K562 (cell line): Measurements from ENCODE around the gene UBN1. TPM values are rescaled to one million over a fixed set of nuclear protein-coding genes. Genes with fewer than 3 reads are reported as not detected.

Experiments used
- ATAC-seq: fragments of 200-7000 bp; cut with Tn5 transposase; 3 replicates; pipeline ENCODE4 v1.9.1; 2020; ENCODE audit warnings: moderate library complexity
- BruUV-seq: library from RNA; stranded (reverse); fragments of 400-500 nt; replicated peaks from 2 replicates; lab custom pipeline; 2021; lab: Mats Ljungman, UMichigan
- CTCF ChIA-PET: fragments of 300-600 bp; formaldehyde crosslinking; extraction: SDS; loops from one replicate; lab custom pipeline; 2021; ENCODE audit warnings: low intra/inter-chr PET ratio; lab: Yijun Ruan, JAX
- POLR2A ChIA-PET: fragments of 300-600, 350-650 bp; sonication (Branson Sonifier 250); formaldehyde crosslinking; extraction: SDS; loops from one replicate; lab custom pipeline; 2021; ENCODE audit warnings: antibody characterized with exemption, inconsistent platforms; lab: Yijun Ruan, JAX
- DNase-seq, 4 experiments: peaks; one replicate each; pipeline versions ENCODE4 v3.0.0 to v3.0.0-alpha.2; 2011 to 2018; ENCODE audit warnings: low spot score in 3 of 4, mixed read lengths in 3 of 4; ENCODE audit errors: extremely low read depth in 1 of 4
- FAIRE-seq: peaks from 2 replicates; lab custom pipeline; 2011; peaks lifted over from hg19 to GRCh38; lab: Jason Lieb, UNC
- H2AFZ ChIP-seq: 2 replicates; pipeline ENCODE4 v1.6.0; 2011; ENCODE audit warnings: low read depth, low read length, control low read depth, inconsistent platforms
- H3K27ac ChIP-seq: fragments of 200-600 bp; 3 replicates; pipeline ENCODE4 v1.8.0; 2011; ENCODE audit warnings: low read depth, mild to moderate bottlenecking, control low read depth, inconsistent platforms, low read length, moderate library complexity, mixed read lengths; ENCODE audit errors: extremely low read depth
- H3K27me3 ChIP-seq, 2 experiments: fragments of 300-600 bp in 1 of 2; 2 replicates in 1 of 2; 3 replicates in 1 of 2; pipeline versions ENCODE4 v1.6.0 to v1.8.0; 2011; ENCODE audit warnings: inconsistent platforms in 2 of 2, low read length in 2 of 2, mild to moderate bottlenecking in 1 of 2, mixed read lengths in 1 of 2, moderate library complexity in 1 of 2; ENCODE audit not compliant: control insufficient read depth in 2 of 2, insufficient read depth in 2 of 2
- H3K36me3 ChIP-seq: fragments of 300-600 bp; 3 replicates; pipeline ENCODE4 v1.8.0; 2011; ENCODE audit warnings: mild to moderate bottlenecking, low read length, inconsistent platforms; ENCODE audit not compliant: control insufficient read depth, insufficient read depth
- H3K4me1 ChIP-seq, 2 experiments: fragments of 200-600 bp in 1 of 2; replicated peaks in 1 of 2; 2 replicates in 1 of 2; 3 replicates in 1 of 2; pipeline versions ENCODE4 v1.5.1 to v1.8.0; 2011; ENCODE audit warnings: inconsistent platforms in 2 of 2, low read length in 2 of 2, mild to moderate bottlenecking in 1 of 2, mixed read lengths in 1 of 2, moderate library complexity in 1 of 2; ENCODE audit not compliant: control insufficient read depth in 2 of 2, insufficient read depth in 2 of 2
- H3K4me2 ChIP-seq: 2 replicates; pipeline ENCODE4 v1.6.1; 2011; ENCODE audit warnings: low read length, control low read depth, inconsistent platforms, mixed read lengths; ENCODE audit not compliant: insufficient read depth
- H3K4me3 ChIP-seq: fragments of 200-600 bp; sonication (generic), shearing (Covaris generic); 2 replicates; pipeline ENCODE4 v1.5.1; 2016; ENCODE audit warnings: control low read depth, inconsistent platforms
- H3K79me2 ChIP-seq: fragments of 200-600 bp; 3 replicates; pipeline ENCODE4 v1.8.0; 2011; ENCODE audit warnings: low read length, inconsistent platforms; ENCODE audit not compliant: control insufficient read depth, insufficient read depth
- H3K9ac ChIP-seq, 2 experiments: 2 replicates each; pipeline versions ENCODE4 v1.6.0 to v1.6.1; 2011; ENCODE audit warnings: low read depth in 2 of 2, low read length in 2 of 2, control low read depth in 1 of 2, inconsistent platforms in 1 of 2, mild to moderate bottlenecking in 1 of 2, mixed read lengths in 1 of 2; ENCODE audit not compliant: insufficient read depth in 1 of 2
- H3K9me1 ChIP-seq: one replicate; pipeline ENCODE4 v1.6.0; 2011; ENCODE audit warnings: inconsistent platforms, mild to moderate bottlenecking, low read length, moderate library complexity; ENCODE audit not compliant: control insufficient read depth, insufficient read depth
- H3K9me3 ChIP-seq: replicated peaks from 2 replicates; pipeline ENCODE4 v1.5.1; 2011; ENCODE audit warnings: low read depth, low read length, inconsistent platforms; ENCODE audit not compliant: control insufficient read depth, insufficient read depth
- H4K20me1 ChIP-seq: replicated peaks from 2 replicates; pipeline ENCODE4 v1.6.1; 2011; ENCODE audit warnings: low read length, inconsistent platforms, mixed read lengths; ENCODE audit not compliant: control insufficient read depth, insufficient read depth
- CEBPG ChIP-seq, 3 experiments: fragments of 200-800 bp in 1 of 3; sonication (Bioruptor generic) in 1 of 3; sonication (generic) in 1 of 3; formaldehyde crosslinking in 1 of 3; IDR thresholded peaks in 2 of 3; conservative IDR thresholded peaks in 1 of 3; 2 replicates each; pipeline versions ENCODE4 v1.6.1 to v1.8.0; 2016 to 2022; ENCODE audit warnings: missing compliant biosample characterization in 2 of 3, missing genetic modification characterization in 2 of 3, mild to moderate bottlenecking in 1 of 3, missing genetic modification reagents in 1 of 3
- FOXK2 ChIP-seq, 2 experiments: fragments of 450-650 bp; IDR thresholded peaks in 1 of 2; conservative IDR thresholded peaks in 1 of 2; 2 replicates each; pipeline ENCODE4 v1.6.1; 2016; ENCODE audit warnings: low read depth in 2 of 2, mild to moderate bottlenecking in 1 of 2
- GATAD2A ChIP-seq: fragments of 450-650 bp; IDR thresholded peaks from 2 replicates; pipeline ENCODE4 v1.6.1; 2017
- MEF2A ChIP-seq: IDR thresholded peaks from 2 replicates; pipeline ENCODE4 v1.6.1; 2011; ENCODE audit warnings: low read depth, mild to moderate bottlenecking, low read length, moderate library complexity; ENCODE audit not compliant: control insufficient read depth
- PHTF2 ChIP-seq: fragments of 250-450 bp; sonication (Bioruptor Pico); IDR thresholded peaks from 2 replicates; pipeline ENCODE4 v1.5.0; 2021; ENCODE audit warnings: mild to moderate bottlenecking
- TBL1XR1 ChIP-seq, 2 experiments: IDR thresholded peaks; 2 replicates each; pipeline ENCODE4 v1.6.1; 2012; ENCODE audit warnings: improper control_type of control experiment in 2 of 2, low read length in 2 of 2, mild to moderate bottlenecking in 1 of 2
- TCF7 ChIP-seq: sonication (generic); IDR thresholded peaks from 2 replicates; pipeline ENCODE4 v1.6.1; 2016; ENCODE audit warnings: antibody characterized with exemption, borderline replicate concordance
- ZSCAN29 ChIP-seq: fragments of 450-650 bp; IDR thresholded peaks from 2 replicates; pipeline ENCODE4 v1.6.1; 2017
- WGBS: fragments of 100-300 bp; shearing (Covaris generic); methylation state at CpG from one replicate; pipeline ENCODE4 v1.1.6; 2016; ENCODE audit warnings: low coverage, mixed read lengths; ENCODE audit not compliant: insufficient coverage; ENCODE audit errors: missing lambda C conversion rate; 5-methylcytosine and 5-hydroxymethylcytosine counted together
- in situ Hi-C: fragments of 300-500 bp; cut with MboI; formaldehyde crosslinking; loops from 4 replicates; pipeline ENCODE4 v1.15.0; 2018; ENCODE audit warnings: inconsistent platforms, mixed read lengths
- intact Hi-C: fragments of 100-400 bp; cut with micrococcal nuclease; formaldehyde crosslinking; loops from 2 replicates; pipeline ENCODE4 v1.14.2; 2022
- polyA plus RNA-seq, 8 experiments: library from polyadenylated mRNA; depleted of rRNA in 4 of 8; stranded (reverse) in 5 of 8; unstranded in 3 of 8; fragments of >200 nt; fragmentation: Nextera tagmentation in 2 of 8; fragmentation: Illumina TruSeq in 1 of 8; extraction: Ambion mirVana in 2 of 8; extraction: Trizol in 1 of 8; gene quantifications; 2 replicates each; pipeline versions ENCODE4 v1.2.1 to v1.2.3, GENCODE V29; 2011 to 2014; ENCODE audit warnings: inconsistent platforms in 1 of 8, missing spikeins in 1 of 8
- total RNA-seq, 7 experiments: library from RNA; depleted of rRNA in 6 of 7; stranded (reverse); fragments of >200 nt in 6 of 7; fragmentation: Illumina TruSeq in 2 of 7; extraction: Trizol in 2 of 7; gene quantifications; 2 replicates each; pipeline versions ENCODE4 v1.2.1 to v1.2.3, GENCODE V29; 2011 to 2021; ENCODE audit warnings: low replicate concordance in 1 of 7
- TF ChIP-seq, protein P1 (sequence below): sonication (generic); formaldehyde crosslinking; IDR thresholded peaks from 2 replicates; pipeline ENCODE4 v1.8.1; 2023; ENCODE audit warnings: missing genetic modification reagents, mild to moderate bottlenecking, borderline replicate concordance
- TF ChIP-seq, protein P2 (sequence below): fragments of 450-650 bp; IDR thresholded peaks from 2 replicates; pipeline ENCODE4 v1.6.1; 2016; ENCODE audit warnings: missing biosample characterization, missing genetic modification characterization
- TF ChIP-seq, protein P3 (sequence below): fragments of 200-800 bp; sonication (Bioruptor generic); IDR thresholded peaks from 2 replicates; pipeline ENCODE4 v1.6.1; 2017; ENCODE audit warnings: missing genetic modification characterization, missing compliant biosample characterization

The UBN1 gene
- total and polyA plus RNA-seq, 9 of the 15 experiments (the other 6 are each of a cell fraction or from before 2014, with no cell fraction given): 1.5 to 45.7 (median 20.6) TPM

DNA sequence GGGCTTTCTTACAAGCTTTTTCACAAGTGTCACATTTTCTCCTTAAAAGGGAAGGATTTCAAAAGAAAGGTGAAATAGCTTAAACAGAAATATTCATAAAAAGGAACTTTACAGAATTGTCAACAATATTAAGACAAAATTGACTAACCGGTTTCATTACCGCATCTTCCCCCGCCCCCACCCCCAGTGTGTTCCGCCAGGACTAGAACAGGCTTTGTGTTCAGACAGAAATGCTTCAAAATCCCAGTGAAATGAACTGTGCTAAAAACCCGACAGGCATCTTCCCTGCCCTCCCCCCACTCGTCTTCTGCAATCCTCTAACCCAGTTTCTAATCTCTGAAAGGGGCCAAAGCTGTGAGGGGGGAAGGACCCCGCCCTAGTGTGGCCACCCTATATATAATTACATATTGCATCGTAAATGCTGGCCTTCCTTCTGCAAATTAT, 43.9 kb upstream of the UBN1 start:
- H3K79me2 ChIP-seq: peaks cover 6% of the 10 kb centered on the region; the same call in 2 of the 3 replicates
- no peaks in the 10 kb centered on the region for H3K9me1 ChIP-seq
- peak overlapping the region in 1 of 2 experiments; percentile 46; a peak in 2 of 4 replicates for H3K9ac ChIP-seq
- BruUV-seq: no TSS peak
- H2AFZ ChIP-seq: 0 out of 2 replicates have a peak overlapping the region, but pooled peaks have one; percentile 61
- H4K20me1 ChIP-seq: no peaks in the 10 kb centered on the region; the same call in 1 of the 2 replicates
- ChIA-PET CTCF (no interaction called here), POLR2A (interaction anchor here (0.6 to 2.6 kb wide), 7 partner anchors 10 to 102 kb away, joined by 3 to 9 read pairs (median 4); no protein-coding TSS in a partner anchor)
- peak; percentile 32 for FAIRE-seq
- peak overlapping the region; percentile 89; the same call in 1 of the 2 replicates for H3K4me3 ChIP-seq
- ATAC-seq: peak; percentile 4; the same call in 1 of the 3 replicates
- peaks cover 51% of the 10 kb centered on the region for H3K36me3 ChIP-seq
- H3K27me3 ChIP-seq: no peaks in the 10 kb centered on the region
- intact Hi-C loops: loop anchor here (2.0 to 5.0 kb wide), 2 partner anchors 43 to 86 kb away; partner anchors contain the start of genes GLYR1 and UBN1
- WGBS: 30% methylated on average over 8 of the region's 8 CpGs
- H3K4me2 ChIP-seq: peak overlapping the region; percentile 12; the same call in 1 of the 2 replicates
- no peaks in the 10 kb centered on the region for H3K9me3 ChIP-seq
- H3K4me1 ChIP-seq: peaks cover 35 to 62% of the 10 kb centered on the region in 2 experiments
- in situ Hi-C loops: no loop called here
- peak overlapping the region; percentile 78; the same call in 2 of the 3 replicates for H3K27ac ChIP-seq
- DNase-seq: peak in 1 of 4 experiments; percentile 51
- TF ChIP-seq, protein P1, sequence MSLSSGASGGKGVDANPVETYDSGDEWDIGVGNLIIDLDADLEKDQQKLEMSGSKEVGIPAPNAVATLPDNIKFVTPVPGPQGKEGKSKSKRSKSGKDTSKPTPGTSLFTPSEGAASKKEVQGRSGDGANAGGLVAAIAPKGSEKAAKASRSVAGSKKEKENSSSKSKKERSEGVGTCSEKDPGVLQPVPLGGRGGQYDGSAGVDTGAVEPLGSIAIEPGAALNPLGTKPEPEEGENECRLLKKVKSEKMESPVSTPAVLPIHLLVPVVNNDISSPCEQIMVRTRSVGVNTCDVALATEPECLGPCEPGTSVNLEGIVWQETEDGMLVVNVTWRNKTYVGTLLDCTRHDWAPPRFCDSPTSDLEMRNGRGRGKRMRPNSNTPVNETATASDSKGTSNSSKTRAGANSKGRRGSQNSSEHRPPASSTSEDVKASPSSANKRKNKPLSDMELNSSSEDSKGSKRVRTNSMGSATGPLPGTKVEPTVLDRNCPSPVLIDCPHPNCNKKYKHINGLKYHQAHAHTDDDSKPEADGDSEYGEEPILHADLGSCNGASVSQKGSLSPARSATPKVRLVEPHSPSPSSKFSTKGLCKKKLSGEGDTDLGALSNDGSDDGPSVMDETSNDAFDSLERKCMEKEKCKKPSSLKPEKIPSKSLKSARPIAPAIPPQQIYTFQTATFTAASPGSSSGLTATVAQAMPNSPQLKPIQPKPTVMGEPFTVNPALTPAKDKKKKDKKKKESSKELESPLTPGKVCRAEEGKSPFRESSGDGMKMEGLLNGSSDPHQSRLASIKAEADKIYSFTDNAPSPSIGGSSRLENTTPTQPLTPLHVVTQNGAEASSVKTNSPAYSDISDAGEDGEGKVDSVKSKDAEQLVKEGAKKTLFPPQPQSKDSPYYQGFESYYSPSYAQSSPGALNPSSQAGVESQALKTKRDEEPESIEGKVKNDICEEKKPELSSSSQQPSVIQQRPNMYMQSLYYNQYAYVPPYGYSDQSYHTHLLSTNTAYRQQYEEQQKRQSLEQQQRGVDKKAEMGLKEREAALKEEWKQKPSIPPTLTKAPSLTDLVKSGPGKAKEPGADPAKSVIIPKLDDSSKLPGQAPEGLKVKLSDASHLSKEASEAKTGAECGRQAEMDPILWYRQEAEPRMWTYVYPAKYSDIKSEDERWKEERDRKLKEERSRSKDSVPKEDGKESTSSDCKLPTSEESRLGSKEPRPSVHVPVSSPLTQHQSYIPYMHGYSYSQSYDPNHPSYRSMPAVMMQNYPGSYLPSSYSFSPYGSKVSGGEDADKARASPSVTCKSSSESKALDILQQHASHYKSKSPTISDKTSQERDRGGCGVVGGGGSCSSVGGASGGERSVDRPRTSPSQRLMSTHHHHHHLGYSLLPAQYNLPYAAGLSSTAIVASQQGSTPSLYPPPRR (CRISPR knock-in tag): no peak
- no peak for TF ChIP-seq PHTF2 (CRISPR knock-in tag)
- TF ChIP-seq, protein P2, sequence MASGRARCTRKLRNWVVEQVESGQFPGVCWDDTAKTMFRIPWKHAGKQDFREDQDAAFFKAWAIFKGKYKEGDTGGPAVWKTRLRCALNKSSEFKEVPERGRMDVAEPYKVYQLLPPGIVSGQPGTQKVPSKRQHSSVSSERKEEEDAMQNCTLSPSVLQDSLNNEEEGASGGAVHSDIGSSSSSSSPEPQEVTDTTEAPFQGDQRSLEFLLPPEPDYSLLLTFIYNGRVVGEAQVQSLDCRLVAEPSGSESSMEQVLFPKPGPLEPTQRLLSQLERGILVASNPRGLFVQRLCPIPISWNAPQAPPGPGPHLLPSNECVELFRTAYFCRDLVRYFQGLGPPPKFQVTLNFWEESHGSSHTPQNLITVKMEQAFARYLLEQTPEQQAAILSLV (tag): no peak
- TF ChIP-seq CEBPG (CRISPR knock-in tag; IDR thresholded peaks at IDR 0.05): peak; percentile 63; the same call in 1 of the 2 replicates
- no peak; a peak in 1 of 4 replicates for TF ChIP-seq CEBPG (tag; conservative IDR thresholded peaks at IDR 0.05 in 1 of 2, IDR thresholded peaks at IDR 0.05 in 1 of 2)
- TF ChIP-seq MEF2A: no peak
- no peak for TF ChIP-seq FOXK2 (conservative IDR thresholded peaks at IDR 0.05 in 1 of 2, IDR thresholded peaks at IDR 0.05 in 1 of 2; ENCODE audit: low read depth in 2 of 2)
- TF ChIP-seq ZSCAN29: no peak
- no peak for TF ChIP-seq GATAD2A
- TF ChIP-seq, protein P3, sequence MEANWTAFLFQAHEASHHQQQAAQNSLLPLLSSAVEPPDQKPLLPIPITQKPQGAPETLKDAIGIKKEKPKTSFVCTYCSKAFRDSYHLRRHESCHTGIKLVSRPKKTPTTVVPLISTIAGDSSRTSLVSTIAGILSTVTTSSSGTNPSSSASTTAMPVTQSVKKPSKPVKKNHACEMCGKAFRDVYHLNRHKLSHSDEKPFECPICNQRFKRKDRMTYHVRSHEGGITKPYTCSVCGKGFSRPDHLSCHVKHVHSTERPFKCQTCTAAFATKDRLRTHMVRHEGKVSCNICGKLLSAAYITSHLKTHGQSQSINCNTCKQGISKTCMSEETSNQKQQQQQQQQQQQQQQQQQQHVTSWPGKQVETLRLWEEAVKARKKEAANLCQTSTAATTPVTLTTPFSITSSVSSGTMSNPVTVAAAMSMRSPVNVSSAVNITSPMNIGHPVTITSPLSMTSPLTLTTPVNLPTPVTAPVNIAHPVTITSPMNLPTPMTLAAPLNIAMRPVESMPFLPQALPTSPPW: peak; percentile 16; the same call in 1 of the 2 replicates
- no peak for TF ChIP-seq TCF7
- no peak for TF ChIP-seq TBL1XR1 (IDR thresholded peaks at IDR 0.05; ENCODE audit: low read length in 2 of 2)
